ENCODE measurements around the gene HLF.

DNA sequence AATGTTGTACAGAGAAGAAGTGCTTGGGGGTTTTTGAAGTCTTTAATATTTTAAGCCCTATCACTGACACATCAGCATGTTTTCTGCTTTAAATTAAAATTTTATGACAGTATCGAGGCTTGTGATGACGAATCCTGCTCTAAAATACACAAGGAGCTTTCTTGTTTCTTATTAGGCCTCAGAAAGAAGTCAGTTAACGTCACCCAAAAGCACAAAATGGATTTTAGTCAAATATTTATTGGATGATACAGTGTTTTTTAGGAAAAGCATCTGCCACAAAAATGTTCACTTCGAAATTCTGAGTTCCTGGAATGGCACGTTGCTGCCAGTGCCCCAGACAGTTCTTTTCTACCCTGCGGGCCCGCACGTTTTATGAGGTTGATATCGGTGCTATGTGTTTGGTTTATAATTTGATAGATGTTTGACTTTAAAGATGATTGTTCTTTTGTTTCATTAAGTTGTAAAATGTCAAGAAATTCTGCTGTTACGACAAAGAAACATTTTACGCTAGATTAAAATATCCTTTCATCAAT lies 57.8 kb downstream of the HLF start:
- no peak for TF ChIP-seq POLR2A (IDR thresholded peaks at IDR 0.05)
- TF ChIP-seq CTCF (IDR thresholded peaks at IDR 0.05), result no peak

All from Peyer's patch (tissue), 4 donors.